Gastroesophageal sphincter (tissue), 4 donors: ENCODE data around the gene CHD5. TPM values are rescaled to one million over a fixed set of nuclear protein-coding genes. Genes with fewer than 3 reads are reported as not detected.

Experiments used
- ATAC-seq: fragments of 150-250 bp; one replicate; pipeline ENCODE4 v1.9.1; 2016; ENCODE audit warnings: mild to moderate bottlenecking, moderate library complexity
- H3K27ac ChIP-seq, 4 donors: fragments of 200-600 bp; sonication (generic) in 3 of 4; 1 replicate in 3 of 4; 2 replicates in 1 of 4; pipeline ENCODE4 v1.5.1; 2016 to 2019
- H3K27me3 ChIP-seq: fragments of 200-600 bp; sonication (generic); one replicate; pipeline ENCODE4 v1.5.1; 2019
- H3K36me3 ChIP-seq, 2 donors: fragments of 200-600 bp; sonication (generic); one replicate each; pipeline ENCODE4 v1.5.1; 2019; ENCODE audit warnings: control low read depth in 1 of 2
- H3K4me1 ChIP-seq, 3 donors: fragments of 200-600 bp; sonication (generic); 1 replicate in 2 of 3; 2 replicates in 1 of 3; pipeline ENCODE4 v1.5.1; 2016 to 2019; ENCODE audit warnings: control low read depth in 2 of 3
- H3K4me3 ChIP-seq, 2 donors: fragments of 200-600 bp; sonication (generic); one replicate each; pipeline ENCODE4 v1.5.1; 2019; ENCODE audit warnings: mild to moderate bottlenecking in 1 of 2, moderate library complexity in 1 of 2
- H3K9me3 ChIP-seq, 3 donors: fragments of 200-600 bp; sonication (generic); one replicate each; pipeline ENCODE4 v1.5.1; 2017 to 2019; ENCODE audit warnings: control low read depth in 2 of 3
- CTCF ChIP-seq, 4 experiments: fragments of 200-600 bp in 2 of 4; fragments of 450-650 bp in 2 of 4; sonication (generic) in 1 of 4; IDR thresholded peaks; one replicate each; pipeline ENCODE4 v1.5.1; 2017 to 2019; ENCODE audit warnings: antibody characterized with exemption in 4 of 4, mild to moderate bottlenecking in 2 of 4, moderate library complexity in 2 of 4
- EP300 ChIP-seq: sonication (generic); formaldehyde crosslinking; IDR thresholded peaks from one replicate; pipeline ENCODE4 v1.6.1; 2017; ENCODE audit warnings: antibody characterized with exemption, mild to moderate bottlenecking
- POLR2A ChIP-seq, 2 donors: fragments of 450-650 bp; IDR thresholded peaks; one replicate each; pipeline ENCODE4 v1.6.1; 2017; ENCODE audit warnings: antibody characterized with exemption in 2 of 2, mild to moderate bottlenecking in 2 of 2, moderate library complexity in 1 of 2
- POLR2AphosphoS5 ChIP-seq: sonication (generic); formaldehyde crosslinking; IDR thresholded peaks from one replicate; pipeline ENCODE4 v1.6.1; 2017; ENCODE audit warnings: antibody characterized with exemption
- WGBS, 2 donors: methylation state at CpG; one replicate each; pipeline ENCODE4 v1.1.5; 2018; ENCODE audit warnings: low coverage in 1 of 2; 5-methylcytosine and 5-hydroxymethylcytosine counted together
- total RNA-seq, 4 donors: library from RNA; depleted of rRNA; stranded (reverse); fragments of >200 nt; gene quantifications; one replicate each; pipeline ENCODE4 v1.1.0, GENCODE V29; 2016

CHD5 gene
- total RNA-seq, 4 donors from 2014 or later: 4.4 to 34.9 (median 9.2) TPM

- H3K4me3 ChIP-seq: no peak overlapping the region
- no peak for TF ChIP-seq CTCF (IDR thresholded peaks at IDR 0.05)
- no peak for TF ChIP-seq POLR2AphosphoS5
- TF ChIP-seq POLR2A (IDR thresholded peaks at IDR 0.05): no peak
- no peak for TF ChIP-seq EP300
- no peak overlapping the region for H3K27ac ChIP-seq
- H3K9me3 ChIP-seq: no peaks in the 10 kb centered on the region
- WGBS, 2 donors: 74 to 90% methylated on average over 2 to 10 of the region's 17 CpGs
- H3K4me1 ChIP-seq: no peaks in the 10 kb centered on the region
- peaks cover 0 to 5% of the 10 kb centered on the region in 2 donors for H3K36me3 ChIP-seq
- ATAC-seq: no peak
- peaks cover 34% of the 10 kb centered on the region for H3K27me3 ChIP-seq
These were observed 82.3 kb downstream of the CHD5 start for GRCh38 chr1:6097824-6098223.

- ATAC-seq: no peak
- no peak overlapping the region for H3K4me3 ChIP-seq
- peaks cover 28% of the 10 kb centered on the region for H3K27me3 ChIP-seq
- H3K36me3 ChIP-seq: peaks cover 0 to 5% of the 10 kb centered on the region in 2 donors
- WGBS, 2 donors: 81% methylated on average over 3 of the region's 15 CpGs; no CpG with 5 or more reads in 1 of the 2 donors
- TF ChIP-seq POLR2AphosphoS5 (no peak), EP300 (no peak), POLR2A (IDR thresholded peaks at IDR 0.05) (no peak), CTCF (IDR thresholded peaks at IDR 0.05) (no peak)
- no peaks in the 10 kb centered on the region for H3K4me1 ChIP-seq
- no peak overlapping the region for H3K27ac ChIP-seq
- no peaks in the 10 kb centered on the region for H3K9me3 ChIP-seq
These were observed 83.0 kb downstream of the CHD5 start for GRCh38 chr1:6097117-6097595.

GRCh38 chr1:6096243-6097116 is 83.6 kb downstream of the CHD5 start:
- WGBS, 2 donors: no CpG with 5 or more reads among the region's 23 CpGs
- H3K27ac ChIP-seq: no peak overlapping the region
- H3K4me3 ChIP-seq: no peak overlapping the region
- peaks cover 22% of the 10 kb centered on the region for H3K27me3 ChIP-seq
- no peaks in the 10 kb centered on the region for H3K9me3 ChIP-seq
- H3K4me1 ChIP-seq: no peaks in the 10 kb centered on the region
- peaks cover 0 to 5% of the 10 kb centered on the region in 2 donors for H3K36me3 ChIP-seq
- ATAC-seq: no peak
- TF ChIP-seq EP300 (no peak), POLR2AphosphoS5 (no peak), POLR2A (IDR thresholded peaks at IDR 0.05) (no peak), CTCF (IDR thresholded peaks at IDR 0.05) (no peak)

GRCh38 chr1:6095511-6096242 is 84.4 kb downstream of the CHD5 start:
- Histone ChIP-seq H3K27me3 (peaks cover 14% of the 10 kb centered on the region), H3K4me1 (no peaks in the 10 kb centered on the region), H3K4me3 (no peak overlapping the region), H3K9me3 (no peaks in the 10 kb centered on the region), H3K36me3 (peaks cover 0 to 5% of the 10 kb centered on the region in 2 donors), H3K27ac (no peak overlapping the region)
- 72% methylated on average over 5 of the region's 13 CpGs; no CpG with 5 or more reads in 1 of the 2 donors for WGBS, 2 donors
- no peak for ATAC-seq
- no peak for TF ChIP-seq CTCF (IDR thresholded peaks at IDR 0.05)
- no peak for TF ChIP-seq EP300
- no peak for TF ChIP-seq POLR2AphosphoS5
- no peak for TF ChIP-seq POLR2A (IDR thresholded peaks at IDR 0.05)
